ENCODE data around the gene FAM221A. TPM values are rescaled to one million over a fixed set of nuclear protein-coding genes. Genes with fewer than 3 reads are reported as not detected.

FAM221A gene, protein sequence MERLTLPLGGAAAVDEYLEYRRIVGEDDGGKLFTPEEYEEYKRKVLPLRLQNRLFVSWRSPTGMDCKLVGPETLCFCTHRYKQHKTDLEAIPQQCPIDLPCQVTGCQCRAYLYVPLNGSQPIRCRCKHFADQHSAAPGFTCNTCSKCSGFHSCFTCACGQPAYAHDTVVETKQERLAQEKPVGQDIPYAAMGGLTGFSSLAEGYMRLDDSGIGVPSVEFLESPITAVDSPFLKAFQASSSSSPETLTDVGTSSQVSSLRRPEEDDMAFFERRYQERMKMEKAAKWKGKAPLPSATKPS
- 22.6 to 24.9 TPM (median 23.3 TPM) in 3 replicates for total RNA-seq (2021)
- Bru-seq, nascent RNA: percentile 86 among the genes with signal in this experiment
- long read RNA-seq, experiment 1, full-length matches to known transcripts: 63 of 109 reads
- long read RNA-seq, experiment 1, partial matches to known transcripts: 9 of 109 reads
- long read RNA-seq, experiment 1, other reads (novel, unspliced or antisense): 37 of 109 reads
- long read RNA-seq, experiment 2, transcript FAM221A-202 (6 exons, 888 nt): major isoform, 9 of 30 reads
- long read RNA-seq, experiment 2, partial matches to known transcripts: 7 of 30 reads
- long read RNA-seq, experiment 2, other reads (novel, unspliced or antisense): 7 of 30 reads
- long read RNA-seq, experiment 3, transcript FAM221A-201 (7 exons, 1,472 nt): major isoform, 27 of 100 reads
- long read RNA-seq, experiment 3, transcript FAM221A-204 (5 exons, 1,136 nt): minor isoform, 11 of 100 reads
- long read RNA-seq, experiment 3, transcript FAM221A-202 (6 exons, 888 nt): minor isoform, 24 of 100 reads
- long read RNA-seq, experiment 3, transcript FAM221A-203 (6 exons, 761 nt): minor isoform, 5 of 100 reads
- long read RNA-seq, experiment 3, partial matches to known transcripts: 1 of 100 reads
- long read RNA-seq, experiment 3, other reads (novel, unspliced or antisense): 32 of 100 reads

GRCh38 chr7:23679898-23680413, at the start of gene FAM221A:
Gene FAM221A (plus strand): TSS chr7:23680199. CDS start chr7:23680219, 20 bp downstream.
- POLR2A ChIA-PET: interaction anchor here (1.0 to 2.1 kb wide), 3 partner anchors 17 to 109 kb away, joined by 3 to 8 read pairs (median 4); partner anchors contain the start of gene CCDC126
- peak within 1 kb of the TSS; percentile 86 for H3K4me3 Mint-ChIP-seq
- peak; percentile 94 for ATAC-seq
- 0 out of 2 replicates have a peak, but pooled peaks cover 6% of the 10 kb centered on the region for H3K9me3 Mint-ChIP-seq
- peaks cover 5% of the 10 kb centered on the region; the same call in 1 of the 2 replicates for H3K36me3 Mint-ChIP-seq
- DNase-seq (ENCODE audit: low spot score): peak; percentile 94
- CTCF ChIA-PET: interaction anchor here (0.6 to 4.2 kb wide), 9 partner anchors 11 to 259 kb away, joined by 3 to 28 read pairs (median 4); no protein-coding TSS in a partner anchor
- H3K4me1 Mint-ChIP-seq: peaks cover 18% of the 10 kb centered on the region
- peak within 1 kb of the TSS; percentile 91 for H3K27ac Mint-ChIP-seq
- H3K27me3 Mint-ChIP-seq (ENCODE audit: low read depth): peaks cover 21% of the 10 kb centered on the region
- no peak for TF ChIP-seq IRF2 (CRISPR knock-in tag; IDR thresholded peaks at IDR 0.05; ENCODE audit: borderline replicate concordance, low read depth)
- peak; percentile 78; the same call in 1 of the 2 replicates for TF ChIP-seq ZNF219 (CRISPR knock-in tag; IDR thresholded peaks at IDR 0.05; ENCODE audit: borderline replicate concordance)
- peak; percentile 65 for TF ChIP-seq HMGXB4 (CRISPR knock-in tag; IDR thresholded peaks at IDR 0.05)
- TF ChIP-seq, protein P1, sequence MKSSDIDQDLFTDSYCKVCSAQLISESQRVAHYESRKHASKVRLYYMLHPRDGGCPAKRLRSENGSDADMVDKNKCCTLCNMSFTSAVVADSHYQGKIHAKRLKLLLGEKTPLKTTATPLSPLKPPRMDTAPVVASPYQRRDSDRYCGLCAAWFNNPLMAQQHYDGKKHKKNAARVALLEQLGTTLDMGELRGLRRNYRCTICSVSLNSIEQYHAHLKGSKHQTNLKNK (CRISPR knock-in tag; IDR thresholded peaks at IDR 0.05): no peak
- peak; percentile 85 for TF ChIP-seq ESRRA (CRISPR knock-in tag; IDR thresholded peaks at IDR 0.05; ENCODE audit: borderline replicate concordance)
- peak; percentile 55; the same call in 1 of the 2 replicates for TF ChIP-seq JUN (CRISPR knock-in tag; IDR thresholded peaks at IDR 0.05)
- TF ChIP-seq TEAD4 (CRISPR knock-in tag; IDR thresholded peaks at IDR 0.05): peak; percentile 74; the same call in 1 of the 2 replicates
- TF ChIP-seq SOX15 (CRISPR knock-in tag; IDR thresholded peaks at IDR 0.05): no peak
- TF ChIP-seq FOXK1 (CRISPR knock-in tag; IDR thresholded peaks at IDR 0.05): peak; percentile 91
- TF ChIP-seq CTCF (IDR thresholded peaks at IDR 0.05): peak; percentile 48
- no peak for TF ChIP-seq GTF2I (CRISPR knock-in tag; conservative IDR thresholded peaks at IDR 0.05)
- TF ChIP-seq FOXP4 (CRISPR knock-in tag; IDR thresholded peaks at IDR 0.05): peak; percentile 93
- peak; percentile 95 for TF ChIP-seq SMAD3 (CRISPR knock-in tag; IDR thresholded peaks at IDR 0.05; ENCODE audit: borderline replicate concordance)
- TF ChIP-seq, protein P2, sequence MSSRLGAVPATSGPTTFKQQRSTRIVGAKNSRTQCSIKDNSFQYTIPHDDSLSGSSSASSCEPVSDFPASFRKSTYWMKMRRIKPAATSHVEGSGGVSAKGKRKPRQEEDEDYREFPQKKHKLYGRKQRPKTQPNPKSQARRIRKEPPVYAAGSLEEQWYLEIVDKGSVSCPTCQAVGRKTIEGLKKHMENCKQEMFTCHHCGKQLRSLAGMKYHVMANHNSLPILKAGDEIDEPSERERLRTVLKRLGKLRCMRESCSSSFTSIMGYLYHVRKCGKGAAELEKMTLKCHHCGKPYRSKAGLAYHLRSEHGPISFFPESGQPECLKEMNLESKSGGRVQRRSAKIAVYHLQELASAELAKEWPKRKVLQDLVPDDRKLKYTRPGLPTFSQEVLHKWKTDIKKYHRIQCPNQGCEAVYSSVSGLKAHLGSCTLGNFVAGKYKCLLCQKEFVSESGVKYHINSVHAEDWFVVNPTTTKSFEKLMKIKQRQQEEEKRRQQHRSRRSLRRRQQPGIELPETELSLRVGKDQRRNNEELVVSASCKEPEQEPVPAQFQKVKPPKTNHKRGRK (CRISPR knock-in tag; IDR thresholded peaks at IDR 0.05; ENCODE audit: borderline replicate concordance): no peak
- no peak for TF ChIP-seq NFATC4 (CRISPR knock-in tag; IDR thresholded peaks at IDR 0.05)
- TF ChIP-seq, protein P3, sequence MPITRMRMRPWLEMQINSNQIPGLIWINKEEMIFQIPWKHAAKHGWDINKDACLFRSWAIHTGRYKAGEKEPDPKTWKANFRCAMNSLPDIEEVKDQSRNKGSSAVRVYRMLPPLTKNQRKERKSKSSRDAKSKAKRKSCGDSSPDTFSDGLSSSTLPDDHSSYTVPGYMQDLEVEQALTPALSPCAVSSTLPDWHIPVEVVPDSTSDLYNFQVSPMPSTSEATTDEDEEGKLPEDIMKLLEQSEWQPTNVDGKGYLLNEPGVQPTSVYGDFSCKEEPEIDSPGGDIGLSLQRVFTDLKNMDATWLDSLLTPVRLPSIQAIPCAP (CRISPR knock-in tag; IDR thresholded peaks at IDR 0.05): peak; percentile 84; the same call in 1 of the 2 replicates
- TF ChIP-seq, protein P4, sequence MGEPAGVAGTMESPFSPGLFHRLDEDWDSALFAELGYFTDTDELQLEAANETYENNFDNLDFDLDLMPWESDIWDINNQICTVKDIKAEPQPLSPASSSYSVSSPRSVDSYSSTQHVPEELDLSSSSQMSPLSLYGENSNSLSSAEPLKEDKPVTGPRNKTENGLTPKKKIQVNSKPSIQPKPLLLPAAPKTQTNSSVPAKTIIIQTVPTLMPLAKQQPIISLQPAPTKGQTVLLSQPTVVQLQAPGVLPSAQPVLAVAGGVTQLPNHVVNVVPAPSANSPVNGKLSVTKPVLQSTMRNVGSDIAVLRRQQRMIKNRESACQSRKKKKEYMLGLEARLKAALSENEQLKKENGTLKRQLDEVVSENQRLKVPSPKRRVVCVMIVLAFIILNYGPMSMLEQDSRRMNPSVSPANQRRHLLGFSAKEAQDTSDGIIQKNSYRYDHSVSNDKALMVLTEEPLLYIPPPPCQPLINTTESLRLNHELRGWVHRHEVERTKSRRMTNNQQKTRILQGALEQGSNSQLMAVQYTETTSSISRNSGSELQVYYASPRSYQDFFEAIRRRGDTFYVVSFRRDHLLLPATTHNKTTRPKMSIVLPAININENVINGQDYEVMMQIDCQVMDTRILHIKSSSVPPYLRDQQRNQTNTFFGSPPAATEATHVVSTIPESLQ (CRISPR knock-in tag; IDR thresholded peaks at IDR 0.05): no peak
- TF ChIP-seq SP1 (CRISPR knock-in tag; conservative IDR thresholded peaks at IDR 0.05): peak; percentile 66
- TF ChIP-seq PRDM15 (CRISPR knock-in tag; IDR thresholded peaks at IDR 0.05): peak; percentile 64

Measured in WTC11 (cell line).